ENCODE results near the gene XXYLT1. TPM values are rescaled to one million over a fixed set of nuclear protein-coding genes. Genes with fewer than 3 reads are reported as not detected.

XXYLT1 gene
- total RNA-seq, 2 experiments from 2014 or later = 3.1 to 3.7 TPM

GRCh38 chr3:195153130-195153529 lies 117.8 kb downstream of the XXYLT1 start:
- CTCF ChIA-PET = no interaction called here
- no peak for TF ChIP-seq CTCF (IDR thresholded peaks at IDR 0.05)
- Histone ChIP-seq H3K27ac (ENCODE audit: low read depth in 1 of 2, low read length in 2 of 2) (no peak overlapping the region), H3K27me3 (ENCODE audit: control insufficient read depth in 1 of 2, insufficient read depth in 2 of 2, low read length in 2 of 2) (no peaks in the 10 kb centered on the region), H3K4me1 (ENCODE audit: insufficient read depth, low read length) (peaks cover 32% of the 10 kb centered on the region), H3K9me3 (ENCODE audit: control insufficient read depth in 1 of 2, insufficient read depth in 1 of 2, low read length in 2 of 2) (no peaks in the 10 kb centered on the region), H3K4me3 (ENCODE audit: low read length) (no peak overlapping the region), H3K36me3 (ENCODE audit: insufficient read depth, low read length) (no peaks in the 10 kb centered on the region)
- H3K4me3 Mint-ChIP-seq = no peak overlapping the region
- H3K27me3 Mint-ChIP-seq = peaks cover 4% of the 10 kb centered on the region
- POLR2A ChIA-PET = no interaction called here
- no peak for DNase-seq
- H3K9me3 Mint-ChIP-seq = no peaks in the 10 kb centered on the region
- ATAC-seq (ENCODE audit: poor library complexity) = no peak
- H3K36me3 Mint-ChIP-seq (ENCODE audit: low read depth) = no peaks in the 10 kb centered on the region
- intact Hi-C loops (cut with DNase I, micrococcal nuclease) = no loop called here
- H3K4me1 Mint-ChIP-seq (ENCODE audit: low read depth) = peaks cover 47% of the 10 kb centered on the region
- H3K27ac Mint-ChIP-seq = no peak overlapping the region

DNA sequence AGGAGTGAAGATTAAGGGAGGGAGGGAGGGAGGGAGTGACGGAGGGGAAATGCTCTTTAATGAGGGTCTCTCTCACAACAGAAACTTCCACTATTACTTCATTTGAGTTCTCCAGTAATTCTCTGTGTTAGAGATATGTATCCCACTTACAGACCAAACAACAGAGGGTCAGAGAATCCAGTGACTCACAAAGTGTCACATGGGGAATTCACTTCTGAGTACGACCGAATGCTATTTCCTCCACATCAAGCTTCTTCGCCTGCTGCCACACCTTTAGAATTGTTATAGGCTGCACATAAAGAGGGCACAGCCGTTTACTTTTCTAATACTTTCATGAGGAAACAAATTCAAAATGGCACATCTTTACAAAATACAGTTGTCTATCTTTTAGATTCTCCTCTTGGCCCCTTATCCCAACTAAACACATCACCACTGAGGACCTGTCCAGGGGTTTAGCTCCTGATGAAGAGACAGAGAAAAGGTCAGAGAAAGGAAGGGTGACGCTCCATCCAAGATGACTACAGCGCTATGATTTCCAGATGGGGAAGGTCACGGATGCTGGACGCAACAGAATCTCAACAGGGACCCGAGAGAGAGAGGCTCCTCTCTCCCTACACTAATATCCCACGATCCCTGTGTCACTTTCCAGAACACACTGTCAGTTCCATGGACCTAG lies 119.0 kb downstream of the XXYLT1 start:
- Mint-ChIP-seq H3K27ac (no peak overlapping the region), H3K9me3 (no peaks in the 10 kb centered on the region), H3K27me3 (peaks cover 4% of the 10 kb centered on the region), H3K36me3 (ENCODE audit: low read depth) (no peaks in the 10 kb centered on the region), H3K4me3 (no peak overlapping the region), H3K4me1 (ENCODE audit: low read depth) (peaks cover 54% of the 10 kb centered on the region)
- no peak for TF ChIP-seq CTCF (IDR thresholded peaks at IDR 0.05)
- no peak for DNase-seq
- CTCF ChIA-PET = no interaction called here
- Histone ChIP-seq H3K4me3 (ENCODE audit: low read length) (no peak overlapping the region), H3K4me1 (ENCODE audit: insufficient read depth, low read length) (peaks cover 36% of the 10 kb centered on the region), H3K36me3 (ENCODE audit: insufficient read depth, low read length) (no peaks in the 10 kb centered on the region), H3K27me3 (ENCODE audit: control insufficient read depth in 1 of 2, insufficient read depth in 2 of 2, low read length in 2 of 2) (no peaks in the 10 kb centered on the region), H3K27ac (ENCODE audit: low read depth in 1 of 2, low read length in 2 of 2) (no peak overlapping the region), H3K9me3 (ENCODE audit: control insufficient read depth in 1 of 2, insufficient read depth in 1 of 2, low read length in 2 of 2) (no peaks in the 10 kb centered on the region)
- intact Hi-C loops (cut with DNase I, micrococcal nuclease) = no loop called here
- no peak for ATAC-seq (ENCODE audit: poor library complexity)
- POLR2A ChIA-PET = no interaction called here

- no peak for TF ChIP-seq CTCF (IDR thresholded peaks at IDR 0.05)
- POLR2A ChIA-PET = no interaction called here
- H3K36me3 Mint-ChIP-seq (ENCODE audit: low read depth) = no peaks in the 10 kb centered on the region
- no peak overlapping the region for H3K4me3 ChIP-seq (ENCODE audit: low read length)
- peaks cover 54% of the 10 kb centered on the region for H3K4me1 Mint-ChIP-seq (ENCODE audit: low read depth)
- H3K27ac Mint-ChIP-seq = no peak overlapping the region
- H3K27me3 Mint-ChIP-seq = peaks cover 4% of the 10 kb centered on the region
- H3K27me3 ChIP-seq (ENCODE audit: control insufficient read depth in 1 of 2, insufficient read depth in 2 of 2, low read length in 2 of 2) = no peaks in the 10 kb centered on the region
- no peaks in the 10 kb centered on the region for H3K9me3 ChIP-seq (ENCODE audit: control insufficient read depth in 1 of 2, insufficient read depth in 1 of 2, low read length in 2 of 2)
- H3K4me1 ChIP-seq (ENCODE audit: insufficient read depth, low read length) = peaks cover 36% of the 10 kb centered on the region
- H3K36me3 ChIP-seq (ENCODE audit: insufficient read depth, low read length) = no peaks in the 10 kb centered on the region
- intact Hi-C loops (cut with DNase I, micrococcal nuclease) = no loop called here
- ATAC-seq (ENCODE audit: poor library complexity) (no peak), DNase-seq (no peak)
- H3K4me3 Mint-ChIP-seq = no peak overlapping the region
- CTCF ChIA-PET = interaction anchor here (1.2 kb wide), 1 partner anchor 9 kb away, joined by 3 read pairs; no protein-coding TSS in a partner anchor
- no peaks in the 10 kb centered on the region for H3K9me3 Mint-ChIP-seq
- no peak overlapping the region for H3K27ac ChIP-seq (ENCODE audit: low read depth in 1 of 2, low read length in 2 of 2)
Observed at GRCh38 chr3:195151402-195151801, 119.6 kb downstream of the XXYLT1 start.
